ENCODE measurements around the gene VAV3.
A peak's percentile ranks its signal among the peaks of the same experiment; 100 is the strongest.

Gene VAV3

GRCh38 chr1:108000620-108001111, 35.7 kb upstream of the VAV3 start:
- peak overlapping the region; percentile 22; the same call in 1 of the 2 replicates for H3K27ac ChIP-seq
- no peak for TF ChIP-seq CTCF (conservative IDR thresholded peaks at IDR 0.05)

DNA sequence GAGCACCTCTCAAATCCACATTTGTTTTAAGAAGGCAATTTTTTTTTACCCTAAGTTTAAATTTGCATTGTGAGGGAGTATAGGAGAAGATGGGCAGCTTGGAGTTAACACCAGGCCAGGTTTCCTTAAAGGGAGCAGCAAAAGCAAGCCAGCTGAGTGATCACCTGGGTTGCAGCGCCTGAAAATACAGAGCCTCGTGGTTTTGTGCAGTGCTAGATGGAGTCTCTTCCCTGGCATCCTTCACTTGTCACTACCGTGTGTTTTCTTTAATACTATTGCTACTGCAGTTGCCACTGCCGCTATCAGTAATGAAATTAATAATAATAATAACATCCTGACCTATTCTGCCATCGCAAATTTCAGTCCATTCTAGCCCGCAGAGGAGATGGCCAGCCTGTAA, 35.2 kb upstream of the VAV3 start:
- TF ChIP-seq CTCF (conservative IDR thresholded peaks at IDR 0.05): no peak
- peak overlapping the region; percentile 22; the same call in 1 of the 2 replicates for H3K27ac ChIP-seq

- H3K27ac ChIP-seq: no peak overlapping the region
- no peak for TF ChIP-seq CTCF (conservative IDR thresholded peaks at IDR 0.05)
These were observed 32.9 kb upstream of the VAV3 start for GRCh38 chr1:107997866-107998265.

- no peak for TF ChIP-seq CTCF (conservative IDR thresholded peaks at IDR 0.05)
- H3K27ac ChIP-seq: no peak overlapping the region
These were observed 28.9 kb upstream of the VAV3 start for GRCh38 chr1:107993920-107994319.

GRCh38 chr1:107992347-107992746, 27.4 kb upstream of the VAV3 start:
- no peak for TF ChIP-seq CTCF (conservative IDR thresholded peaks at IDR 0.05)

GRCh38 chr1:107991371-107992066, 26.5 kb upstream of the VAV3 start:
- no peak for TF ChIP-seq CTCF (conservative IDR thresholded peaks at IDR 0.05)
- H3K27ac ChIP-seq: no peak overlapping the region

More at GRCh38 chr1:107992347-107992746, 27.4 kb upstream of the VAV3 start:
- no peak overlapping the region for H3K27ac ChIP-seq

GRCh38 chr1:107990606-107991005, 25.6 kb upstream of the VAV3 start:
- H3K27ac ChIP-seq: no peak overlapping the region
- TF ChIP-seq CTCF (conservative IDR thresholded peaks at IDR 0.05): no peak
